ENCODE measurements around the gene HDHD3.
"Not testable (repeated sequence)": the region's sequence is repeated elsewhere in the genome, so short reads cannot be mapped to it uniquely, and the experiment has no call there.

The HDHD3 gene

GRCh38 chr9:113365652-113366051, 11.1 kb downstream of the HDHD3 start:
- DNase-seq (ENCODE audit: low read depth in 2 of 2): not testable (repeated sequence)

- no peak for DNase-seq (ENCODE audit: low read depth in 2 of 2)
Measured at GRCh38 chr9:113364951-113365350, 11.8 kb downstream of the HDHD3 start.

GRCh38 chr9:113363336-113363735, 13.4 kb downstream of the HDHD3 start:
- DNase-seq (ENCODE audit: low read depth in 2 of 2): no peak

GRCh38 chr9:113361304-113362018, 15.3 kb downstream of the HDHD3 start:
- no peak for DNase-seq (ENCODE audit: low read depth in 2 of 2)

GRCh38 chr9:113360242-113360842, 16.4 kb downstream of the HDHD3 start:
- no peak for DNase-seq (ENCODE audit: low read depth in 2 of 2)

- no peak for DNase-seq (ENCODE audit: low read depth in 2 of 2)
Measured at GRCh38 chr9:113359385-113359784, 17.4 kb downstream of the HDHD3 start.

- no peak for DNase-seq (ENCODE audit: low read depth in 2 of 2)
Measured at GRCh38 chr9:113356686-113357292, 20.0 kb downstream of the HDHD3 start.

- DNase-seq (ENCODE audit: low read depth in 2 of 2): no peak
Measured at GRCh38 chr9:113355040-113355596, 21.7 kb downstream of the HDHD3 start.

GRCh38 chr9:113352411-113352810, 24.4 kb downstream of the HDHD3 start:
- no peak for DNase-seq (ENCODE audit: low read depth in 2 of 2)

- DNase-seq (ENCODE audit: low read depth in 2 of 2): no peak
Measured at GRCh38 chr9:113352006-113352405, 24.8 kb downstream of the HDHD3 start.

- no peak for DNase-seq (ENCODE audit: low read depth in 2 of 2)
Measured at GRCh38 chr9:113350937-113351336, 25.8 kb downstream of the HDHD3 start.

GRCh38 chr9:113350107-113350661, 26.6 kb downstream of the HDHD3 start:
- no peak for DNase-seq (ENCODE audit: low read depth in 2 of 2)

GRCh38 chr9:113349445-113350094, 27.2 kb downstream of the HDHD3 start, which contains the start of gene BSPRY:
TSS of gene BSPRY (plus strand) at chr9:113349541. CDS start at chr9:113349580, 39 bp downstream.
- no peak for DNase-seq (ENCODE audit: low read depth in 2 of 2)

- DNase-seq (ENCODE audit: low read depth in 2 of 2): no peak
Measured at GRCh38 chr9:113349066-113349444, 27.7 kb downstream of the HDHD3 start.

- no peak for DNase-seq (ENCODE audit: low read depth in 2 of 2)
Measured at GRCh38 chr9:113348437-113348836, 28.3 kb downstream of the HDHD3 start.

GRCh38 chr9:113345671-113346070, 31.1 kb downstream of the HDHD3 start:
- no peak for DNase-seq (ENCODE audit: low read depth in 2 of 2)

- no peak for DNase-seq (ENCODE audit: low read depth in 2 of 2)
Measured at GRCh38 chr9:113345190-113345589, 31.6 kb downstream of the HDHD3 start.

GRCh38 chr9:113343732-113344231, 33.0 kb downstream of the HDHD3 start:
- DNase-seq (ENCODE audit: low read depth in 2 of 2): no peak

GRCh38 chr9:113341712-113342410, 34.9 kb downstream of the HDHD3 start:
- DNase-seq (ENCODE audit: low read depth in 2 of 2): no peak

- DNase-seq (ENCODE audit: low read depth in 2 of 2): peak; percentile 74
Measured at GRCh38 chr9:113340011-113340699, 36.6 kb downstream of the HDHD3 start, which contains the start of gene WDR31. TSS of gene WDR31 (minus strand) at chr9:113340275. CDS start at chr9:113332022, 8,253 bp downstream.

All from fibroblast of skin of left quadriceps (primary cell).